Breast epithelium (tissue), 4 donors: ENCODE results near the gene CATSPER3. TPM values are rescaled to one million over a fixed set of nuclear protein-coding genes. Genes with fewer than 3 reads are reported as not detected.

Source experiments
- DNase-seq, 2 donors: peaks; one replicate each; pipeline ENCODE4 v3.0.0-alpha.2; 2019; ENCODE audit warnings: low spot score in 2 of 2
- H3K27ac ChIP-seq, 2 donors: fragments of 200-600 bp; sonication (generic) in 1 of 2; one replicate each; pipeline ENCODE4 v1.5.1; 2016 to 2019; ENCODE audit warnings: mild to moderate bottlenecking in 1 of 2
- H3K27me3 ChIP-seq, 2 donors: fragments of 200-600 bp; sonication (generic) in 1 of 2; one replicate each; pipeline versions ENCODE4 v1.5.1 to v1.6.0; 2017 to 2019; ENCODE audit warnings: control low read depth in 1 of 2, mild to moderate bottlenecking in 1 of 2
- H3K36me3 ChIP-seq: fragments of 200-600 bp; one replicate; pipeline ENCODE4 v1.5.1; 2019
- H3K4me1 ChIP-seq, 2 donors: fragments of 200-600 bp; sonication (generic); one replicate each; pipeline ENCODE4 v1.5.1; 2016 to 2019; ENCODE audit warnings: control low read depth in 1 of 2
- H3K4me3 ChIP-seq, 3 donors: fragments of 200-600 bp; sonication (generic); 1 replicate in 2 of 3; 2 replicates in 1 of 3; pipeline ENCODE4 v1.5.1; 2016 to 2019; ENCODE audit warnings: mild to moderate bottlenecking in 3 of 3, moderate library complexity in 2 of 3
- H3K9me3 ChIP-seq, 2 donors: fragments of 200-600 bp; sonication (generic) in 1 of 2; one replicate each; pipeline ENCODE4 v1.5.1; 2016 to 2019; ENCODE audit warnings: control low read depth in 1 of 2
- POLR2A ChIP-seq: fragments of 450-650 bp; IDR thresholded peaks from one replicate; pipeline ENCODE4 v1.6.1; 2016; ENCODE audit warnings: antibody characterized with exemption, mild to moderate bottlenecking, moderate library complexity
- POLR2AphosphoS5 ChIP-seq, 3 donors: sonication (generic); formaldehyde crosslinking; IDR thresholded peaks; one replicate each; pipeline ENCODE4 v1.6.1; 2017; ENCODE audit warnings: antibody characterized with exemption in 3 of 3
- intact Hi-C: fragments of 100-400 bp; cut with DNase I; formaldehyde crosslinking; loops from one replicate; pipeline ENCODE4 v1.15.1; 2023; ENCODE audit warnings: low total_unique reads
- total RNA-seq, 3 donors: library from RNA; depleted of rRNA; stranded (reverse); fragments of >200 nt; gene quantifications; one replicate each; pipeline ENCODE4 v1.1.0, GENCODE V29; 2016
- TF ChIP-seq, protein P1 (sequence below), 3 donors: fragments of 450-650 bp; IDR thresholded peaks; one replicate each; pipeline ENCODE4 v1.5.1; 2016 to 2017; ENCODE audit warnings: antibody characterized with exemption in 3 of 3, mild to moderate bottlenecking in 3 of 3, moderate library complexity in 3 of 3

Gene CATSPER3
- total RNA-seq, 3 donors from 2014 or later, result 0.32 to 0.44 TPM; not detected in 1

DNA sequence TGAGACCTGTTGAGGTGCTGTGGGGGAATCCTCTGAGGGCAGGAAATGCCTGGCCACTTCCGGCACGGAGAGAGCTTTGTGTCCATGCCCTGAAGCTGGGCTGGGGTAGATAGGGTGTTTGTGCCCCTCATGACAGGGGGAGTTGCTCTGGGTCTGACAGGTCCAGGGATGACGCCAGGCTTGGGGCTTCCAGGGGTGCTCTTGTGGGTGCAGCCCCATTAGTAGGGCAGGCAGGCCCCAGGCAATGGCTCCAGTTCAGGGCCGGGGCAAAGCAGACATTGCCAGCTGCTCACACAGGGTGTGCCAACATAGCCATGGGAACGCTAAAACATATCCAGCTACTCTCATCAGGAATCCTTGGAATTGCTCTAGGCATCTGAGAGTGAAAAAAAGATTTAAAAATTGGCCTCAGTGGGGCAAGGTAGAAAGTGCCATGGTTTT is 45.3 kb downstream of the CATSPER3 start:
- Histone ChIP-seq H3K27ac (peak overlapping the region; percentile 36 to 44), H3K36me3 (no peaks in the 10 kb centered on the region), H3K4me1 (peaks cover 0 to 8% of the 10 kb centered on the region in 2 donors), H3K9me3 (no peaks in the 10 kb centered on the region), H3K4me3 (no peak overlapping the region), H3K27me3 (no peaks in the 10 kb centered on the region)
- peak; percentile 63 to 66 for DNase-seq
- intact Hi-C loops, result loop anchor here (5.0 kb wide), 1 partner anchor 654 kb away; no protein-coding TSS in a partner anchor
- TF ChIP-seq, protein P1, sequence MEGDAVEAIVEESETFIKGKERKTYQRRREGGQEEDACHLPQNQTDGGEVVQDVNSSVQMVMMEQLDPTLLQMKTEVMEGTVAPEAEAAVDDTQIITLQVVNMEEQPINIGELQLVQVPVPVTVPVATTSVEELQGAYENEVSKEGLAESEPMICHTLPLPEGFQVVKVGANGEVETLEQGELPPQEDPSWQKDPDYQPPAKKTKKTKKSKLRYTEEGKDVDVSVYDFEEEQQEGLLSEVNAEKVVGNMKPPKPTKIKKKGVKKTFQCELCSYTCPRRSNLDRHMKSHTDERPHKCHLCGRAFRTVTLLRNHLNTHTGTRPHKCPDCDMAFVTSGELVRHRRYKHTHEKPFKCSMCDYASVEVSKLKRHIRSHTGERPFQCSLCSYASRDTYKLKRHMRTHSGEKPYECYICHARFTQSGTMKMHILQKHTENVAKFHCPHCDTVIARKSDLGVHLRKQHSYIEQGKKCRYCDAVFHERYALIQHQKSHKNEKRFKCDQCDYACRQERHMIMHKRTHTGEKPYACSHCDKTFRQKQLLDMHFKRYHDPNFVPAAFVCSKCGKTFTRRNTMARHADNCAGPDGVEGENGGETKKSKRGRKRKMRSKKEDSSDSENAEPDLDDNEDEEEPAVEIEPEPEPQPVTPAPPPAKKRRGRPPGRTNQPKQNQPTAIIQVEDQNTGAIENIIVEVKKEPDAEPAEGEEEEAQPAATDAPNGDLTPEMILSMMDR (IDR thresholded peaks at IDR 0.05), result no peak
- no peak for TF ChIP-seq POLR2A
- no peak for TF ChIP-seq POLR2AphosphoS5 (IDR thresholded peaks at IDR 0.05)

DNA sequence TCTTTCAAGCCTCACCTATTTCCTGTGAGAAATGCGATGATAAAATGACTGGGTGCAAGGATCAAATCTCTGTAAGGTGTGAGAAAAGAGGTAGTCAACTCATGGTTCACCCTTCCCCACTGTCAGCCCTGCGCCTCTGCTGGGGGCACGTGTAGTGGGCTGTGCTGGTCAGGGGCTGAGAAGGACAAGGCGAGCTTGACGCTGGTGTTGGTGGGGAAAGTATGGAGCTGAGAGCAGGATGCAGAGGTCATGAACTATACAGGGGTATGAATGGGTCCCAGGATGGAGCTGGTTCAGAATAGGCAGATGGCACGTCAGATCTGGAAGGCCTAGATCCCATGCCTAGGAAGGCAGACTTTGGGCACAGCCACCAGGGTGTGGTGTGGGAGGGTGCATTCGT is 45.7 kb downstream of the CATSPER3 start:
- peaks cover 0 to 8% of the 10 kb centered on the region in 2 donors for H3K4me1 ChIP-seq
- H3K9me3 ChIP-seq, result no peaks in the 10 kb centered on the region
- no peak for TF ChIP-seq POLR2AphosphoS5 (IDR thresholded peaks at IDR 0.05)
- TF ChIP-seq POLR2A, result no peak
- TF ChIP-seq, protein P1 (IDR thresholded peaks at IDR 0.05), result no peak
- H3K36me3 ChIP-seq, result no peaks in the 10 kb centered on the region
- H3K27ac ChIP-seq, result peak overlapping the region in 1 of 2 donors; percentile 36
- H3K27me3 ChIP-seq, result no peaks in the 10 kb centered on the region
- peak in 1 of 2 donors; percentile 38 for DNase-seq
- no peak overlapping the region for H3K4me3 ChIP-seq
- intact Hi-C loops, result loop anchor here (5.0 kb wide), 1 partner anchor 654 kb away; no protein-coding TSS in a partner anchor

DNA sequence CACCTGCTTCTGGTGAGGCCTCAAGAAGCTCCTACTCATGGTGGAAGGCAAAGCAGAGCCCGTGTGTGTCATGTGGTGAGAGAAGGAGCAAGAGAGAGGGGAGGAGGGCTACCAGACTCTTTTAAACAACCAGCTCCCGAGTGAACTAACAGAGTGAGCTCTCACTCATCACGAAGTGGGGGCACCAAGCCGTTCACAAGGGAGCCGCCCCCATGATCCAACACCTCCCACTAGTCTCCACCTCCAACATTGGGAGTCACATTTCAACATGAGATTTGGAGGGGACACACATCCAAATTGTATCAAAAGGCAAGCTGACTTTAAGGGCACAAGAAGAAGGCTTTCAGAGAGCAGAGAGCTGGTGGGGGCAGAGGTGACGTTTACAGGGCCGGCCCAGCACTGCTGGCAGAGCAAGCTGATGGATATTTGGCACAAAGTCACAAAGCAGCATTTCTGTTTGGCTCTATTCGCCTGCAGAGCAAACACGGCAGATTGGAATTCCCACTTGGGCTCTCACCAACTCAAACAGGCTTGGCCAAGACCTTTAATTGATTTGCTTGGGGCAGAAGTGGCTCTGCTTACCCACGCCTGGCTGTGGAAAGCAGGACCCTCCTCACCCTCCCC is 46.4 kb downstream of the CATSPER3 start:
- no peak for TF ChIP-seq POLR2A
- TF ChIP-seq POLR2AphosphoS5 (IDR thresholded peaks at IDR 0.05), result no peak
- TF ChIP-seq, protein P1 (IDR thresholded peaks at IDR 0.05), result no peak
- no peak overlapping the region for H3K4me3 ChIP-seq
- H3K36me3 ChIP-seq, result no peaks in the 10 kb centered on the region
- peaks cover 0 to 8% of the 10 kb centered on the region in 2 donors for H3K4me1 ChIP-seq
- H3K27me3 ChIP-seq, result no peaks in the 10 kb centered on the region
- peak overlapping the region; percentile 57 for H3K27ac ChIP-seq
- intact Hi-C loops, result loop anchor here (5.0 kb wide), 1 partner anchor 653 kb away; no protein-coding TSS in a partner anchor
- DNase-seq, result peak; percentile 67 to 72
- no peaks in the 10 kb centered on the region for H3K9me3 ChIP-seq

DNA sequence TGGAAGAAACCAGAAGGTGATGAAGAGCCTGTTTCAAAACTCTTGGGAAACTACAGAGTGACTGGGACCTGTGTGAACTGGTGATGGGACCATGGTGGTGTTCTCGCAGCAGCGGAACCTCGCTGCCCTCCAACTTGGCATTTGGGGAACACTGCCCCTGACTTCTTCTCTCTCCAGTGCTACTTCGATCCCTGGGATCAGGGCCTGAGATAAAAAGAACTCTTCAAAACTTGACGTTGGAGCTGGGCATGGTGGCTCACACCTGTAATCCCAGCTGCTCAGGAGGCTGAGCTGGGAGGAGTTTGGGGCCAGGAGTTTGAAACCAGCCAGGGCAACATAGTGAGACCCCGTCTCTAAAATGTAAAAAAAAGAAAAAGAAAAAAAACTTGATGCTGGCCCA is 48.2 kb downstream of the CATSPER3 start:
- Histone ChIP-seq H3K27me3 (no peaks in the 10 kb centered on the region), H3K9me3 (no peaks in the 10 kb centered on the region), H3K4me1 (peaks cover 0 to 8% of the 10 kb centered on the region in 2 donors), H3K36me3 (no peaks in the 10 kb centered on the region), H3K27ac (no peak overlapping the region), H3K4me3 (no peak overlapping the region)
- no peak for DNase-seq
- intact Hi-C loops, result no loop called here
- TF ChIP-seq, protein P1 (IDR thresholded peaks at IDR 0.05), result no peak
- TF ChIP-seq POLR2AphosphoS5 (IDR thresholded peaks at IDR 0.05) (no peak), POLR2A (no peak)

DNA sequence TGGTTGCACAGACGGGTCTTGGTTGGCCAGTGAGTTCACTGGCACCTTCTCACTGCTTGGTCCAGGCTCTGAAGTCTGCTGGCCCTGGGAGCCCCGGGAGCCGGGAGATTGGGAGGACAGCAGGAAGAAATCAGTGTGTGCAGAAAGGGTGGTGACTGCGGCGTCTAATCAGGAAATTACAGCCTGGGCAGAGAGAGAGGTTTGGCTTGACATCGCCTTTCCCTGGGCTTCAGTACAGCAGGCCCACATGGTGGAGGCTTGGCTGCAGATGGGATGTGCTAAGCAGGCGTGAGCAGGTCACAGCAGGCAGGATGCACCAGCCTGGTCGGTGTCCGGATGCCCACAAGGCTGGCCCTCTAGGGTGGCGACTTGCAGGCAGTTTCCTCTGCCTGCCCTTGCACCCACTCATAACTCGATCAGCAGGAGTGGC is 49.2 kb downstream of the CATSPER3 start:
- H3K27ac ChIP-seq, result no peak overlapping the region
- no peak overlapping the region for H3K4me3 ChIP-seq
- intact Hi-C loops, result no loop called here
- H3K27me3 ChIP-seq, result no peaks in the 10 kb centered on the region
- no peaks in the 10 kb centered on the region for H3K36me3 ChIP-seq
- TF ChIP-seq POLR2AphosphoS5 (IDR thresholded peaks at IDR 0.05), result no peak
- no peak for TF ChIP-seq POLR2A
- TF ChIP-seq, protein P1 (IDR thresholded peaks at IDR 0.05), result no peak
- peaks cover 0 to 8% of the 10 kb centered on the region in 2 donors for H3K4me1 ChIP-seq
- peak in 1 of 2 donors; percentile 38 for DNase-seq
- no peaks in the 10 kb centered on the region for H3K9me3 ChIP-seq
